K562 (cell line): ENCODE data around the gene AIG1. TPM values are rescaled to one million over a fixed set of nuclear protein-coding genes. Genes with fewer than 3 reads are reported as not detected.

Source experiments
- E4F1 ChIP-seq: fragments of 250-450 bp; sonication (Bioruptor Pico); IDR thresholded peaks from 2 replicates; pipeline ENCODE4 v1.5.0; 2021; ENCODE audit warnings: mild to moderate bottlenecking, borderline replicate concordance
- HDAC8 ChIP-seq: fragments of 450-650 bp; IDR thresholded peaks from 2 replicates; pipeline ENCODE4 v1.6.1; 2016; ENCODE audit warnings: mild to moderate bottlenecking, missing genetic modification characterization, moderate library complexity, missing compliant biosample characterization
- HLTF ChIP-seq: fragments of 450-650 bp; IDR thresholded peaks from 2 replicates; pipeline ENCODE4 v1.6.1; 2016
- MXD1 ChIP-seq: fragments of 250-450 bp; sonication (Bioruptor Pico); IDR thresholded peaks from 2 replicates; pipeline ENCODE4 v1.8.0; 2021; ENCODE audit warnings: borderline replicate concordance, mild to moderate bottlenecking, moderate library complexity; ENCODE audit not compliant: poor library complexity, severe bottlenecking
- NCOR1 ChIP-seq: fragments of 450-650 bp; IDR thresholded peaks from 2 replicates; pipeline ENCODE4 v1.6.1; 2016; ENCODE audit warnings: mild to moderate bottlenecking, moderate library complexity
- PML ChIP-seq: IDR thresholded peaks from 2 replicates; pipeline ENCODE4 v1.6.1; 2012; ENCODE audit warnings: low read length, inconsistent platforms
- POLR3G ChIP-seq: IDR thresholded peaks from 2 replicates; pipeline ENCODE4 v1.6.1; 2011; ENCODE audit not compliant: insufficient read length, insufficient replicate concordance; ENCODE audit errors: extremely low read depth
- RNF2 ChIP-seq: sonication (generic); IDR thresholded peaks from 2 replicates; pipeline ENCODE4 v1.6.1; 2016
- SPI1 ChIP-seq: IDR thresholded peaks from 2 replicates; pipeline ENCODE4 v1.6.1; 2011; ENCODE audit warnings: low read depth, low read length, control low read depth, borderline replicate concordance
- TRIM24 ChIP-seq, 2 experiments: fragments of 450-650 bp; IDR thresholded peaks; 2 replicates each; pipeline ENCODE4 v1.6.1; 2016
- TRIM25 ChIP-seq: fragments of 450-650 bp; IDR thresholded peaks from 2 replicates; pipeline ENCODE4 v1.7.0; 2016; ENCODE audit warnings: borderline replicate concordance
- ZNF134 ChIP-seq: fragments of 250-450 bp; sonication (Bioruptor Pico); conservative IDR thresholded peaks from 2 replicates; pipeline ENCODE4 v1.4.0; 2020
- ZNF76 ChIP-seq: fragments of 250-450 bp; sonication (Bioruptor Pico); IDR thresholded peaks from 2 replicates; pipeline ENCODE4 v1.4.0; 2020; ENCODE audit warnings: mild to moderate bottlenecking, moderate library complexity, borderline replicate concordance
- polyA plus RNA-seq, 8 experiments: library from polyadenylated mRNA; depleted of rRNA in 4 of 8; stranded (reverse) in 5 of 8; unstranded in 3 of 8; fragments of >200 nt; fragmentation: Nextera tagmentation in 2 of 8; fragmentation: Illumina TruSeq in 1 of 8; extraction: Ambion mirVana in 2 of 8; extraction: Trizol in 1 of 8; gene quantifications; 2 replicates each; pipeline versions ENCODE4 v1.2.1 to v1.2.3, GENCODE V29; 2011 to 2014; ENCODE audit warnings: inconsistent platforms in 1 of 8, missing spikeins in 1 of 8
- total RNA-seq, 7 experiments: library from RNA; depleted of rRNA in 6 of 7; stranded (reverse); fragments of >200 nt in 6 of 7; fragmentation: Illumina TruSeq in 2 of 7; extraction: Trizol in 2 of 7; gene quantifications; 2 replicates each; pipeline versions ENCODE4 v1.2.1 to v1.2.3, GENCODE V29; 2011 to 2021; ENCODE audit warnings: low replicate concordance in 1 of 7

AIG1 gene
- total and polyA plus RNA-seq, 9 of the 15 experiments (the other 6 are each of a cell fraction or from before 2014, with no cell fraction given) = 74.8 to 333 (median 127) TPM

- peak; percentile 37; the same call in 1 of the 2 replicates for TF ChIP-seq NCOR1
- TF ChIP-seq E4F1 (CRISPR knock-in tag) = no peak
- TF ChIP-seq PML = no peak
- no peak for TF ChIP-seq ZNF76 (CRISPR knock-in tag)
- peak; percentile 17 to 65; a peak in 2 of 4 replicates for TF ChIP-seq TRIM24 (IDR thresholded peaks at IDR 0.05)
- TF ChIP-seq POLR3G = no peak
- no peak for TF ChIP-seq RNF2
- TF ChIP-seq HLTF = no peak
- no peak for TF ChIP-seq HDAC8 (tag)
- TF ChIP-seq TRIM25 = no peak
- no peak for TF ChIP-seq ZNF134 (CRISPR knock-in tag)
- TF ChIP-seq MXD1 (CRISPR knock-in tag) = no peak
- peak; percentile 19; the same call in 1 of the 2 replicates for TF ChIP-seq SPI1
These were observed 56.4 kb downstream of the AIG1 start (continued) for GRCh38 chr6:143117108-143117507.
